DMS153 treated with DMSO at 0.1 percent for 48 hours (cell line): ENCODE results near the gene UPF1.
"Not testable (repeated sequence)": the region's sequence is repeated elsewhere in the genome, so short reads cannot be mapped to it uniquely, and the experiment has no call there.

ENCODE experiments used
- DNase-seq: peaks from one replicate; lab custom pipeline; 2025; ENCODE audit not compliant: unreplicated experiment; lab: John Stamatoyannopoulos, UW

The UPF1 gene

GRCh38 chr19:18798384-18799352 is 33.1 kb upstream of the UPF1 start:
- DNase-seq = peak; percentile 12

GRCh38 chr19:18799389-18799970 is 32.3 kb upstream of the UPF1 start:
- DNase-seq = no peak

GRCh38 chr19:18800079-18800478 is 31.7 kb upstream of the UPF1 start:
- no peak for DNase-seq

GRCh38 chr19:18800636-18801035 is 31.1 kb upstream of the UPF1 start:
- DNase-seq = no peak

GRCh38 chr19:18802354-18802753 is 29.4 kb upstream of the UPF1 start:
- DNase-seq = no peak

- DNase-seq = no peak
Observed at GRCh38 chr19:18803550-18804138, 28.1 kb upstream of the UPF1 start.

GRCh38 chr19:18804139-18804601 is 27.6 kb upstream of the UPF1 start:
- DNase-seq = no peak

GRCh38 chr19:18804643-18805042 is 27.1 kb upstream of the UPF1 start:
- no peak for DNase-seq

GRCh38 chr19:18807861-18808331 is 23.9 kb upstream of the UPF1 start:
- DNase-seq = no peak

GRCh38 chr19:18809149-18809868 is 22.4 kb upstream of the UPF1 start:
- no peak for DNase-seq

- not testable (repeated sequence) for DNase-seq
Observed at GRCh38 chr19:18811638-18812037, 20.1 kb upstream of the UPF1 start.

GRCh38 chr19:18814063-18814462 is 17.7 kb upstream of the UPF1 start:
- DNase-seq = no peak

GRCh38 chr19:18815673-18816072 is 16.1 kb upstream of the UPF1 start:
- no peak for DNase-seq

GRCh38 chr19:18816645-18817044 is 15.1 kb upstream of the UPF1 start:
- not testable (repeated sequence) for DNase-seq

- no peak for DNase-seq
Observed at GRCh38 chr19:18817574-18817973, 14.2 kb upstream of the UPF1 start.

GRCh38 chr19:18828786-18829185 is 3.0 kb upstream of the UPF1 start:
- DNase-seq = no peak

GRCh38 chr19:18830488-18830887 is 1.3 kb upstream of the UPF1 start:
- DNase-seq = no peak

- DNase-seq = no peak
Observed at GRCh38 chr19:18832306-18833140, 764 bp downstream of the UPF1 start.

- DNase-seq = no peak
Observed at GRCh38 chr19:18833141-18833476, 1.4 kb downstream of the UPF1 start.
